SK-N-SH treated with all-trans-retinoic acid at 6 μM for 48 hours (cell line): Measurements from ENCODE around the gene PKLR.

Source experiments
- ATAC-seq: fragments of 200-7000 bp; cut with Tn5 transposase; 3 replicates; pipeline ENCODE4 v1.9.1; 2020; ENCODE audit warnings: mild to moderate bottlenecking, moderate library complexity
- BACH2 ChIP-seq: fragments of 250-450 bp; sonication (Bioruptor Pico); IDR thresholded peaks from 2 replicates; pipeline ENCODE4 v1.9.0; 2021; ENCODE audit warnings: mild to moderate bottlenecking, borderline replicate concordance
- CREB5 ChIP-seq: fragments of 250-450 bp; sonication (Bioruptor Pico); IDR thresholded peaks from 2 replicates; pipeline ENCODE4 v1.5.1; 2020; ENCODE audit warnings: low read depth, mild to moderate bottlenecking, moderate library complexity
- CSRNP3 ChIP-seq: fragments of 250-450 bp; sonication (Bioruptor Pico); IDR thresholded peaks from 2 replicates; pipeline ENCODE4 v1.5.1; 2021; ENCODE audit warnings: mild to moderate bottlenecking, moderate library complexity
- ESRRG ChIP-seq: fragments of 250-450 bp; sonication (Bioruptor Pico); IDR thresholded peaks from 2 replicates; pipeline ENCODE4 v1.6.1; 2021; ENCODE audit warnings: mild to moderate bottlenecking
- GLIS3 ChIP-seq: fragments of 250-450 bp; sonication (Bioruptor Pico); IDR thresholded peaks from 2 replicates; pipeline ENCODE4 v1.5.0; 2020; ENCODE audit warnings: mild to moderate bottlenecking, moderate library complexity
- ISL1 ChIP-seq: fragments of 250-450 bp; sonication (Bioruptor Pico); IDR thresholded peaks from 2 replicates; pipeline ENCODE4 v2.1.2; 2022; ENCODE audit warnings: mild to moderate bottlenecking, moderate library complexity
- OSR1 ChIP-seq: fragments of 250-450 bp; sonication (Bioruptor Pico); IDR thresholded peaks from 2 replicates; pipeline ENCODE4 v1.8.0; 2022; ENCODE audit warnings: moderate library complexity, mild to moderate bottlenecking, inconsistent platforms
- PATZ1 ChIP-seq: fragments of 250-450 bp; sonication (Bioruptor Pico); IDR thresholded peaks from 2 replicates; pipeline ENCODE4 v1.8.0; 2020; ENCODE audit warnings: mild to moderate bottlenecking, moderate library complexity, borderline replicate concordance
- POU6F1 ChIP-seq: fragments of 250-450 bp; sonication (Bioruptor Pico); IDR thresholded peaks from 2 replicates; pipeline ENCODE4 v1.8.0; 2021; ENCODE audit warnings: low read depth, mild to moderate bottlenecking, moderate library complexity, borderline replicate concordance
- PPARA ChIP-seq: fragments of 250-450 bp; sonication (Bioruptor Pico); IDR thresholded peaks from 2 replicates; pipeline ENCODE4 v1.5.0; 2020; ENCODE audit warnings: mild to moderate bottlenecking, borderline replicate concordance
- RARB ChIP-seq: fragments of 250-450 bp; sonication (Bioruptor Pico); IDR thresholded peaks from 2 replicates; pipeline ENCODE4 v1.8.0; 2021; ENCODE audit warnings: mild to moderate bottlenecking, moderate library complexity
- SNAI2 ChIP-seq: fragments of 250-450 bp; sonication (Bioruptor Pico); IDR thresholded peaks from 2 replicates; pipeline ENCODE4 v1.5.0; 2020; ENCODE audit warnings: mild to moderate bottlenecking, moderate library complexity
- TCF4 ChIP-seq: fragments of 250-450 bp; sonication (Bioruptor Pico); IDR thresholded peaks from 2 replicates; pipeline ENCODE4 v1.8.0; 2021; ENCODE audit warnings: mild to moderate bottlenecking, moderate library complexity, borderline replicate concordance
- TOX ChIP-seq: fragments of 250-450 bp; sonication (Bioruptor Pico); IDR thresholded peaks from 2 replicates; pipeline ENCODE4 v1.8.0; 2021; ENCODE audit warnings: mild to moderate bottlenecking, moderate library complexity, borderline replicate concordance
- TSHZ2 ChIP-seq: fragments of 250-450 bp; sonication (Bioruptor Pico); IDR thresholded peaks from 2 replicates; pipeline ENCODE4 v1.5.0; 2020; ENCODE audit warnings: mild to moderate bottlenecking, moderate library complexity
- ZC3H10 ChIP-seq: fragments of 250-450 bp; sonication (Bioruptor Pico); IDR thresholded peaks from 2 replicates; pipeline ENCODE4 v1.5.1; 2021; ENCODE audit warnings: mild to moderate bottlenecking, moderate library complexity
- ZFP3 ChIP-seq: fragments of 250-450 bp; sonication (Bioruptor Pico); IDR thresholded peaks from 2 replicates; pipeline ENCODE4 v1.5.0; 2020; ENCODE audit warnings: mild to moderate bottlenecking, moderate library complexity
- ZFP30 ChIP-seq: fragments of 450-650 bp; formaldehyde crosslinking; IDR thresholded peaks from 2 replicates; pipeline ENCODE4 v1.5.0; 2022; ENCODE audit warnings: mild to moderate bottlenecking, moderate library complexity
- ZNF565 ChIP-seq: fragments of 450-650 bp; formaldehyde crosslinking; conservative IDR thresholded peaks from 2 replicates; pipeline ENCODE4 v1.5.0; 2020; ENCODE audit warnings: low read depth, mild to moderate bottlenecking, moderate library complexity
- ZNF70 ChIP-seq: fragments of 450-650 bp; formaldehyde crosslinking; IDR thresholded peaks from 2 replicates; pipeline ENCODE4 v1.5.0; 2020; ENCODE audit warnings: mild to moderate bottlenecking, moderate library complexity
- ZNF8 ChIP-seq: fragments of 450-650 bp; formaldehyde crosslinking; IDR thresholded peaks from 2 replicates; pipeline ENCODE4 v1.5.0; 2020; ENCODE audit warnings: mild to moderate bottlenecking, moderate library complexity

PKLR gene

GRCh38 chr1:155301342-155301841 is at the start of gene PKLR:
Gene PKLR (minus strand): TSS chr1:155301438. CDS start chr1:155301395, 43 bp downstream.
- no peak for ATAC-seq
- TF ChIP-seq CSRNP3 (CRISPR knock-in tag) (no peak), ISL1 (no peak), ZNF70 (CRISPR knock-in tag) (no peak), PATZ1 (CRISPR knock-in tag) (no peak), BACH2 (no peak), OSR1 (CRISPR knock-in tag) (no peak), TSHZ2 (CRISPR knock-in tag) (no peak), CREB5 (CRISPR knock-in tag) (no peak), ZNF8 (CRISPR knock-in tag) (no peak), ZFP30 (no peak)

- ATAC-seq: no peak
- TF ChIP-seq GLIS3 (CRISPR knock-in tag) (no peak), PPARA (CRISPR knock-in tag) (no peak), ZC3H10 (CRISPR knock-in tag) (no peak), TOX (CRISPR knock-in tag) (no peak), POU6F1 (CRISPR knock-in tag) (no peak), OSR1 (CRISPR knock-in tag) (no peak), ZNF8 (CRISPR knock-in tag) (no peak), ZFP30 (no peak), RARB (CRISPR knock-in tag) (no peak), ZFP3 (no peak), TCF4 (CRISPR knock-in tag) (no peak), ZNF565 (no peak), ZNF70 (CRISPR knock-in tag) (no peak), CREB5 (CRISPR knock-in tag) (no peak)
Observed at GRCh38 chr1:155342842-155343241, 41.6 kb upstream of the PKLR start.

GRCh38 chr1:155339515-155340097 is 38.4 kb upstream of the PKLR start:
- ATAC-seq: no peak
- TF ChIP-seq SNAI2 (CRISPR knock-in tag) (no peak), TOX (CRISPR knock-in tag) (no peak), ESRRG (no peak), BACH2 (no peak), ZFP3 (no peak), ISL1 (no peak), ZNF565 (no peak), CSRNP3 (CRISPR knock-in tag) (no peak), TCF4 (CRISPR knock-in tag) (no peak), GLIS3 (CRISPR knock-in tag) (no peak), TSHZ2 (CRISPR knock-in tag) (no peak), ZNF8 (CRISPR knock-in tag) (no peak)
